ENCODE data around the gene GCSH. TPM values are rescaled to one million over a fixed set of nuclear protein-coding genes. Genes with fewer than 3 reads are reported as not detected.
A peak's percentile ranks its signal among the peaks of the same experiment; 100 is the strongest.

The GCSH gene
- total and polyA plus RNA-seq, 12 donors: 10.3 to 80.1 (median 24.6) TPM

DNA sequence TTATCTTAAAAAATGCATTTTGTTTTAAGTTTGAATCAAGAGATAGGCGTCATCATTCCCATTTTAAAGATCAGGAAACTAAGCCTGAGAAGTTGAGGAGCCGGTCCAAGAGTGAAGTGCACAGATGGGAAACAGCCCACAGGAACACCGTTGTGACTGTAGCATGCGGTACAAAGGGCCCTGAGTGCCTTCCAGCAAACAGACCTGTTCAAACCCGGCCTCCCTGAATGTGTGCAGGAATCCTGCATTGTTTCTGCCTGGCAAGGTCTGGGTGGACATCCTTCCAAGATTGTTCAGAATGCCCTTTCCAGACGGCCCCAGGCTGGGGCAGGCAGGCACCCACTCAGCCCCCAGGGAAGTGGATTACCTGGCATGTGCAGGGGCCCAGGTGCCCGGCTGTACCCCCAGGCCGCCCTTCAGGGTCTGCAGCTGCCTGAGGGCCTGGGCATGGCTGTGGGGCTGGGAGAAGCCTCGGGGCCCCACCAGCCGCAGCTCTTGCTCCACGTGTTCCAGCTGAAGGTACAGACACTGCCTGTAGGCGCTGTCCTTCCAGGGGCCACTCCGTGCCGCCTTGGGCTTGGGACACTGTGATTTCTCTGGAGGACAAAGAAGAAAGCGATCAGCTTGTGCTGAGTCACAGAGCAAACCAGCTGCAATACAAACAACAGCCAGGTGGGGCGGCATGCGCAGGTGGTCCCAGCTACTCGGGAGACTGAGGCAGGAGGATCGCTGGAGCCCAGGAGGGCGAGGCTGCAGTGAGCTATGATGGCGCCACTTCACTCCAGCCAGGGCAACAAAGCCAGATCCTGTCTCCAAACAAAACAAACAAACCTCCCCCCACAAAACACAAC, 45.0 kb upstream of the GCSH start:
- Histone ChIP-seq H3K4me3 (no peak overlapping the region), H3K4me1 (replicated peaks in 1 of 2) (no peaks in the 10 kb centered on the region), H3K36me3 (replicated peaks in 1 of 2) (no peaks in the 10 kb centered on the region), H3K27ac (no peak overlapping the region), H3K27me3 (peaks cover 4% of the 10 kb centered on the region), H3K9me3 (replicated peaks in 1 of 3) (no peaks in the 10 kb centered on the region)
- TF ChIP-seq POLR2A (IDR thresholded peaks at IDR 0.05): no peak
- peak in 1 of 6 experiments; percentile 15 for TF ChIP-seq CTCF (IDR thresholded peaks at IDR 0.05)
- WGBS, 4 donors: 77 to 88% (median 83%) methylated on average over 13 to 21 of the region's 21 CpGs
- intact Hi-C loops (cut with DNase I): no loop called here
- DNase-seq: no peak

GRCh38 chr16:81138831-81139557, 42.8 kb upstream of the GCSH start:
- Histone ChIP-seq H3K4me3 (no peak overlapping the region), H3K9me3 (replicated peaks in 1 of 3) (no peaks in the 10 kb centered on the region), H3K36me3 (replicated peaks in 1 of 2) (no peaks in the 10 kb centered on the region), H3K4me1 (replicated peaks in 1 of 2) (no peaks in the 10 kb centered on the region), H3K27me3 (no peaks in the 10 kb centered on the region), H3K27ac (no peak overlapping the region)
- 82 to 87% (median 84%) methylated on average over 9 of the region's 9 CpGs for WGBS, 4 donors
- DNase-seq: no peak
- intact Hi-C loops (cut with DNase I): loop anchor here in 1 of 2 donors (5.0 kb wide), 1 partner anchor 88 kb away; no protein-coding TSS in a partner anchor
- TF ChIP-seq CTCF (IDR thresholded peaks at IDR 0.05): no peak
- no peak for TF ChIP-seq POLR2A (IDR thresholded peaks at IDR 0.05)

DNA sequence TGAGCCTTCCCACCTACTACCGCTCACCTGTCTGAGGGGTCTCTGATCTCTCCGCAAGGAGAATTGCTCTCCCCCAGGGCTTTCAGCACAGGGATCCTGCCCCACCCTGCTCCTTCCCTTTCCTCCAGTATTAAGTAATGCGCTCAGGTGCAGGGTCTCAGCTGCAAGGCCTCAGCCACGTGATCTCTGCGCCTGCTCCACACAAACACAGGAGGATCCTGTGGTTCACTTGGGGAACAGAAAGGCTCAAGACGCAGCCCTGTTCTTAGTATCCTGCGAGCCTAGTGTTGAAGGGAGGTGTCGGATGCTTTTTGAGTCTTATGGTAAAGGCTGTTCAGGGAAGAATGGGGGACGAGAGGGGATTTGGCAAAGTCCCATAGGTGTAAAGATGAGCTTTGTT, 41.6 kb upstream of the GCSH start:
- TF ChIP-seq CTCF (IDR thresholded peaks at IDR 0.05) (no peak), POLR2A (IDR thresholded peaks at IDR 0.05) (no peak)
- no peak for DNase-seq
- H3K9me3 ChIP-seq (replicated peaks in 1 of 3): no peaks in the 10 kb centered on the region
- WGBS, 4 donors: 80 to 85% (median 84%) methylated on average over 8 to 9 of the region's 9 CpGs
- no peaks in the 10 kb centered on the region for H3K4me1 ChIP-seq (replicated peaks in 1 of 2)
- intact Hi-C loops (cut with DNase I): loop anchor here in 1 of 2 donors (5.0 kb wide), 1 partner anchor 90 kb away; no protein-coding TSS in a partner anchor
- H3K4me3 ChIP-seq: no peak overlapping the region
- no peaks in the 10 kb centered on the region for H3K36me3 ChIP-seq (replicated peaks in 1 of 2)
- H3K27me3 ChIP-seq: no peaks in the 10 kb centered on the region
- H3K27ac ChIP-seq: no peak overlapping the region
